SU-DHL-6 (cell line): ENCODE data around the gene HTN3.

Source experiments
- H2AFZ ChIP-seq: fragments of 200-600 bp; sonication (generic); 2 replicates; pipeline ENCODE4 v1.6.1; 2014; ENCODE audit warnings: low read depth, mild to moderate bottlenecking, moderate library complexity, mixed read lengths, antibody characterized with exemption, low read length; ENCODE audit not compliant: severe bottlenecking
- H3F3A ChIP-seq: fragments of 200-600 bp; shearing (Covaris generic); 2 replicates; pipeline ENCODE4 v1.6.0; 2016; ENCODE audit warnings: antibody characterized with exemption, mild to moderate bottlenecking; ENCODE audit not compliant: insufficient read depth
- H3K27ac ChIP-seq: fragments of 200-600 bp; sonication (generic); 2 replicates; pipeline ENCODE4 v1.5.1; 2016; ENCODE audit warnings: low read depth, mild to moderate bottlenecking, low read length, moderate library complexity, mixed read lengths
- H3K27me3 ChIP-seq: fragments of 200-600 bp; sonication (generic), shearing (Covaris generic); 2 replicates; pipeline ENCODE4 v1.6.0; 2014; ENCODE audit warnings: mild to moderate bottlenecking, low read length
- H3K36me3 ChIP-seq: fragments of 200-600 bp; sonication (generic); 2 replicates; pipeline ENCODE4 v1.6.1; 2014; ENCODE audit warnings: mild to moderate bottlenecking, low read length, mixed read lengths
- H3K4me2 ChIP-seq: fragments of 300-600, 200-600 bp; shearing (Covaris generic), sonication (generic); 2 replicates; pipeline ENCODE4 v1.6.0; 2014; ENCODE audit warnings: low read length, low read depth, mild to moderate bottlenecking; ENCODE audit not compliant: poor library complexity, severe bottlenecking
- H3K4me3 ChIP-seq: fragments of 200-600 bp; sonication (generic); 2 replicates; pipeline ENCODE4 v1.5.1; 2014; ENCODE audit warnings: antibody characterized with exemption, low read length, mild to moderate bottlenecking, mixed read lengths; ENCODE audit not compliant: insufficient read depth, poor library complexity, severe bottlenecking
- H3K79me2 ChIP-seq: fragments of 200-600 bp; sonication (generic); 2 replicates; pipeline ENCODE4 v1.6.1; 2014; ENCODE audit warnings: mild to moderate bottlenecking, low read length, moderate library complexity; ENCODE audit not compliant: insufficient read depth
- H3K9ac ChIP-seq: fragments of 200-600 bp; sonication (generic); 2 replicates; pipeline ENCODE4 v1.7.0; 2014; ENCODE audit warnings: mild to moderate bottlenecking, low read length
- H3K9me2 ChIP-seq: fragments of 200-600 bp; sonication (generic); replicated peaks from 2 replicates; pipeline ENCODE4 v1.6.1; 2014; ENCODE audit warnings: low read length; ENCODE audit not compliant: insufficient read depth
- H3K9me3 ChIP-seq: fragments of 200-600 bp; sonication (generic); 2 replicates; pipeline ENCODE4 v1.6.1; 2014; ENCODE audit warnings: low read length, mixed read lengths; ENCODE audit not compliant: insufficient read depth
- H4K20me1 ChIP-seq: fragments of 200-600 bp; sonication (generic); 2 replicates; pipeline ENCODE4 v1.6.1; 2014; ENCODE audit warnings: low read depth, mild to moderate bottlenecking, antibody characterized with exemption, low read length, moderate library complexity, mixed read lengths
- CTCF ChIP-seq: fragments of 200-600 bp; sonication (generic); IDR thresholded peaks from one replicate; pipeline ENCODE4 v1.5.1; 2017; ENCODE audit warnings: antibody characterized with exemption, mild to moderate bottlenecking, low read length, moderate library complexity; ENCODE audit not compliant: insufficient read depth, poor library complexity, severe bottlenecking
- EZH2phosphoT487 ChIP-seq: fragments of 200-600 bp; sonication (generic), shearing (Covaris generic); conservative IDR thresholded peaks from 2 replicates; pipeline ENCODE4 v1.6.1; 2018; ENCODE audit warnings: mild to moderate bottlenecking, antibody characterized with exemption, low read length, moderate library complexity, mixed read lengths

The HTN3 gene

GRCh38 chr4:70059149-70059548, 30.9 kb downstream of the HTN3 start:
- Histone ChIP-seq H4K20me1 (no peaks in the 10 kb centered on the region), H3K4me3 (no peak overlapping the region), H3K9me3 (no peaks in the 10 kb centered on the region), H3K4me2 (no peak overlapping the region), H3K9ac (no peak overlapping the region), H3K27ac (no peak overlapping the region), H3F3A (no peaks in the 10 kb centered on the region), H3K9me2 (no peaks in the 10 kb centered on the region), H3K36me3 (no peaks in the 10 kb centered on the region), H3K27me3 (no peaks in the 10 kb centered on the region), H2AFZ (no peak overlapping the region), H3K79me2 (no peaks in the 10 kb centered on the region)
- TF ChIP-seq EZH2phosphoT487 = no peak

GRCh38 chr4:70062000-70062399, 33.7 kb downstream of the HTN3 start:
- H3K9ac ChIP-seq = no peak overlapping the region
- no peak overlapping the region for H3K4me2 ChIP-seq
- no peak for TF ChIP-seq CTCF
- TF ChIP-seq EZH2phosphoT487 = no peak
- H4K20me1 ChIP-seq = no peaks in the 10 kb centered on the region
- H3K27ac ChIP-seq = no peak overlapping the region
- no peaks in the 10 kb centered on the region for H3K9me3 ChIP-seq
- no peaks in the 10 kb centered on the region for H3K79me2 ChIP-seq
- H3K4me3 ChIP-seq = no peak overlapping the region
- no peaks in the 10 kb centered on the region for H3F3A ChIP-seq
- H2AFZ ChIP-seq = no peak overlapping the region
- H3K36me3 ChIP-seq = no peaks in the 10 kb centered on the region
- no peaks in the 10 kb centered on the region for H3K27me3 ChIP-seq
- no peaks in the 10 kb centered on the region for H3K9me2 ChIP-seq

- H3K4me2 ChIP-seq = no peak overlapping the region
- H3K9me3 ChIP-seq = no peaks in the 10 kb centered on the region
- H3K36me3 ChIP-seq = no peaks in the 10 kb centered on the region
- no peak overlapping the region for H3K9ac ChIP-seq
- TF ChIP-seq CTCF (no peak), EZH2phosphoT487 (no peak)
- no peaks in the 10 kb centered on the region for H3K27me3 ChIP-seq
- H3K4me3 ChIP-seq = no peak overlapping the region
- no peaks in the 10 kb centered on the region for H4K20me1 ChIP-seq
- H3F3A ChIP-seq = no peaks in the 10 kb centered on the region
- H3K79me2 ChIP-seq = no peaks in the 10 kb centered on the region
- H3K27ac ChIP-seq = no peak overlapping the region
- no peaks in the 10 kb centered on the region for H3K9me2 ChIP-seq
- H2AFZ ChIP-seq = no peak overlapping the region
Observed at GRCh38 chr4:70080205-70080604, 51.9 kb downstream of the HTN3 start.
